Neural cell (in vitro differentiated cells): ENCODE data around the gene TSNAXIP1. TPM values are rescaled to one million over a fixed set of nuclear protein-coding genes. Genes with fewer than 3 reads are reported as not detected.
"Not testable (repeated sequence)": the region's sequence is repeated elsewhere in the genome, so short reads cannot be mapped to it uniquely, and the experiment has no call there.

Source experiments
- H2AFZ ChIP-seq: fragments of 200-600, 300-800 bp; sonication (generic), shearing (Covaris generic); 2 replicates; pipeline ENCODE4 v1.6.0; 2014; ENCODE audit warnings: low read depth, mild to moderate bottlenecking, antibody characterized with exemption, low read length, moderate library complexity
- H3F3A ChIP-seq: fragments of 200-600 bp; shearing (Covaris generic); 2 replicates; pipeline ENCODE4 v1.6.1; 2016; ENCODE audit warnings: mild to moderate bottlenecking, moderate library complexity, mixed read lengths, antibody characterized with exemption, low read length; ENCODE audit not compliant: insufficient read depth, poor library complexity, severe bottlenecking
- H3K27ac ChIP-seq: fragments of 200-600, 300-800 bp; sonication (generic), shearing (Covaris generic); 2 replicates; pipeline ENCODE4 v1.5.1; 2014; ENCODE audit warnings: mild to moderate bottlenecking, low read length, moderate library complexity
- H3K27me3 ChIP-seq: fragments of 300-800, 200-600 bp; sonication (generic), shearing (Covaris generic); 2 replicates; pipeline ENCODE4 v1.6.0; 2014; ENCODE audit warnings: mild to moderate bottlenecking, low read depth, low read length, moderate library complexity; ENCODE audit not compliant: insufficient read depth
- H3K36me3 ChIP-seq: fragments of 300-800, 200-600 bp; sonication (generic), shearing (Covaris generic); 2 replicates; pipeline ENCODE4 v1.5.1; 2014; ENCODE audit warnings: mild to moderate bottlenecking, antibody characterized with exemption, low read length, moderate library complexity; ENCODE audit not compliant: insufficient read depth
- H3K4me2 ChIP-seq: fragments of 300-800, 200-600 bp; sonication (generic), shearing (Covaris generic); 2 replicates; pipeline ENCODE4 v1.6.0; 2014; ENCODE audit warnings: mild to moderate bottlenecking, low read length
- H3K4me3 ChIP-seq: fragments of 300-800, 200-600 bp; sonication (generic), shearing (Covaris generic); 2 replicates; pipeline ENCODE4 v1.5.1; 2014; ENCODE audit warnings: mild to moderate bottlenecking, low read length, moderate library complexity
- H3K79me2 ChIP-seq: fragments of 200-600 bp; shearing (Covaris generic); replicated peaks from 2 replicates; pipeline ENCODE4 v1.6.0; 2014; ENCODE audit warnings: mild to moderate bottlenecking, low read length, moderate library complexity; ENCODE audit not compliant: insufficient read depth
- H3K9ac ChIP-seq: fragments of 300-800, 200-600 bp; sonication (generic), shearing (Covaris generic); 2 replicates; pipeline ENCODE4 v1.6.1; 2016; ENCODE audit warnings: mild to moderate bottlenecking, low read length, mixed read lengths
- H3K9me2 ChIP-seq: fragments of 200-600 bp; shearing (Covaris generic); 2 replicates; pipeline ENCODE4 v1.6.1; 2016; ENCODE audit warnings: mild to moderate bottlenecking, low read length, mixed read lengths; ENCODE audit not compliant: insufficient read depth
- H3K9me3 ChIP-seq: fragments of 200-600, 300-800 bp; sonication (generic), shearing (Covaris generic); 2 replicates; pipeline ENCODE4 v1.6.1; 2016; ENCODE audit warnings: mild to moderate bottlenecking, mixed run types, low read length, moderate library complexity, mixed read lengths
- H4K20me1 ChIP-seq: fragments of 200-600 bp; shearing (Covaris generic); 2 replicates; pipeline ENCODE4 v1.6.1; 2016; ENCODE audit warnings: mild to moderate bottlenecking, mixed run types; ENCODE audit not compliant: insufficient read depth
- CTCF ChIP-seq: fragments of 450-650 bp; IDR thresholded peaks from 2 replicates; pipeline ENCODE4 v1.5.1; 2014; ENCODE audit warnings: antibody characterized with exemption, mild to moderate bottlenecking, moderate library complexity; ENCODE audit not compliant: poor library complexity, severe bottlenecking
- EP300 ChIP-seq: fragments of 450-650 bp; conservative IDR thresholded peaks from 2 replicates; pipeline ENCODE4 v1.6.1; 2014; ENCODE audit warnings: antibody characterized with exemption, mild to moderate bottlenecking, moderate library complexity; ENCODE audit not compliant: poor library complexity, severe bottlenecking
- EZH2 ChIP-seq: fragments of 200-600, 300-800 bp; shearing (Covaris generic), sonication (generic); IDR thresholded peaks from 2 replicates; pipeline ENCODE4 v1.6.1; 2014; ENCODE audit warnings: antibody characterized with exemption, low read length, borderline replicate concordance, mild to moderate bottlenecking; ENCODE audit not compliant: insufficient read depth, poor library complexity, severe bottlenecking
- MXI1 ChIP-seq: fragments of 450-650 bp; conservative IDR thresholded peaks from 2 replicates; pipeline ENCODE4 v1.6.1; 2014; ENCODE audit warnings: antibody characterized with exemption, mild to moderate bottlenecking; ENCODE audit not compliant: poor library complexity, severe bottlenecking
- POLR2AphosphoS5 ChIP-seq: IDR thresholded peaks from 2 replicates; pipeline ENCODE4 v1.6.1; 2012
- RAD21 ChIP-seq: fragments of 450-650 bp; conservative IDR thresholded peaks from 2 replicates; pipeline ENCODE4 v1.6.1; 2014; ENCODE audit warnings: antibody characterized with exemption, mild to moderate bottlenecking, moderate library complexity
- REST ChIP-seq: IDR thresholded peaks from 2 replicates; pipeline ENCODE4 v1.6.1; 2012; ENCODE audit warnings: borderline replicate concordance
- SMC3 ChIP-seq: fragments of 450-650 bp; conservative IDR thresholded peaks from 2 replicates; pipeline ENCODE4 v1.6.1; 2014; ENCODE audit warnings: antibody characterized with exemption, mild to moderate bottlenecking, moderate library complexity; ENCODE audit not compliant: poor library complexity
- TAF1 ChIP-seq: IDR thresholded peaks from 2 replicates; pipeline ENCODE4 v1.6.1; 2012; ENCODE audit warnings: low read depth
- polyA plus RNA-seq: library from polyadenylated mRNA; depleted of rRNA; stranded (reverse); fragments of >200 nt; gene quantifications from 2 replicates; pipeline ENCODE4 v1.2.3, GENCODE V29; 2014

Gene TSNAXIP1
- polyA plus RNA-seq, 1 donor from 2014 or later, result 31.0 TPM

- no peaks in the 10 kb centered on the region for H3K9me2 ChIP-seq
- peaks cover 25% of the 10 kb centered on the region for H3K79me2 ChIP-seq
- no peak overlapping the region for H3K4me2 ChIP-seq
- H3K9ac ChIP-seq, result no peak overlapping the region
- H2AFZ ChIP-seq, result no peak overlapping the region
- no peaks in the 10 kb centered on the region for H3K36me3 ChIP-seq
- no peak overlapping the region for H3K27ac ChIP-seq
- H3K4me3 ChIP-seq, result no peak overlapping the region
- TF ChIP-seq REST, result no peak
- TF ChIP-seq MXI1, result no peak
- TF ChIP-seq EZH2, result no peak
- H3F3A ChIP-seq, result no peaks in the 10 kb centered on the region
- no peaks in the 10 kb centered on the region for H3K9me3 ChIP-seq
- H3K27me3 ChIP-seq, result no peaks in the 10 kb centered on the region
- no peaks in the 10 kb centered on the region for H4K20me1 ChIP-seq
Measured at GRCh38 chr16:67862623-67863583, 56.2 kb downstream of the TSNAXIP1 start.

GRCh38 chr16:67864044-67864443, 57.4 kb downstream of the TSNAXIP1 start:
- peaks cover 14% of the 10 kb centered on the region for H3K79me2 ChIP-seq
- not testable (repeated sequence) for H3K27ac ChIP-seq, H3K9me3 ChIP-seq, H3K9ac ChIP-seq, H3K4me2 ChIP-seq, H2AFZ ChIP-seq, H3F3A ChIP-seq, H4K20me1 ChIP-seq, H3K36me3 ChIP-seq, H3K27me3 ChIP-seq, H3K4me3 ChIP-seq, H3K9me2 ChIP-seq

GRCh38 chr16:67864594-67864993, 57.9 kb downstream of the TSNAXIP1 start:
- Histone ChIP-seq H3K9me3 (no peaks in the 10 kb centered on the region), H3K79me2 (peaks cover 14% of the 10 kb centered on the region), H3K4me2 (no peak overlapping the region), H4K20me1 (no peaks in the 10 kb centered on the region), H3K9me2 (no peaks in the 10 kb centered on the region), H3K36me3 (no peaks in the 10 kb centered on the region), H3F3A (no peaks in the 10 kb centered on the region), H3K27me3 (no peaks in the 10 kb centered on the region), H3K27ac (no peak overlapping the region), H3K9ac (no peak overlapping the region), H2AFZ (no peak overlapping the region), H3K4me3 (no peak overlapping the region)
- TF ChIP-seq SMC3 (no peak), CTCF (no peak), POLR2AphosphoS5 (no peak), MXI1 (no peak), EZH2 (no peak), TAF1 (no peak), RAD21 (no peak), REST (no peak), EP300 (no peak)
